GM18505 (cell line): ENCODE results near the gene TTR.

Experiments
- ATAC-seq: cut with Tn5 transposase; IDR thresholded peaks from one replicate; pipeline ENCODE4 v1.9.1; 2021; ENCODE audit not compliant: unreplicated experiment
- POLR2A ChIP-seq: IDR thresholded peaks from 4 replicates; pipeline ENCODE4 v1.6.1; 2011; ENCODE audit warnings: borderline replicate concordance; ENCODE audit not compliant: insufficient read depth, insufficient read length; ENCODE audit errors: extremely low read depth

Gene TTR

DNA sequence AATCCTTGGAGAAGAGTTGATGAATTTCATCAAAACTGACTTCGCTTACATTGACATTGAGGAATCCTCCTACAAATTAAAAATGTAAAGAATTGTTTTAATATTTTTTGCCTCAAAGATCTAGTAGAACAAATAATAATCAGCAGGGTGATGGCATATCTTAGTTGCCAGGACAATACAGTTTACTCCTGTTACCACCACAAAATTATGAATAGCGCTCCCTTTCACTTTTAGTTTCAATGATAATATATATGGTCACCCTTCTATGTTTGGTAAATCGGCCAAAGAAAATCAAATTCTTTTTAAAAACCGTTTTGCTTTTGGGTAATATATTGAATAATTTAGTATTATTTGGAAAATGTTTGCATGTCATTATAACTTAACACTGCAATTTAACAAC, 53.7 kb downstream of the TTR start:
- no peak for ATAC-seq
- TF ChIP-seq POLR2A: no peak

DNA sequence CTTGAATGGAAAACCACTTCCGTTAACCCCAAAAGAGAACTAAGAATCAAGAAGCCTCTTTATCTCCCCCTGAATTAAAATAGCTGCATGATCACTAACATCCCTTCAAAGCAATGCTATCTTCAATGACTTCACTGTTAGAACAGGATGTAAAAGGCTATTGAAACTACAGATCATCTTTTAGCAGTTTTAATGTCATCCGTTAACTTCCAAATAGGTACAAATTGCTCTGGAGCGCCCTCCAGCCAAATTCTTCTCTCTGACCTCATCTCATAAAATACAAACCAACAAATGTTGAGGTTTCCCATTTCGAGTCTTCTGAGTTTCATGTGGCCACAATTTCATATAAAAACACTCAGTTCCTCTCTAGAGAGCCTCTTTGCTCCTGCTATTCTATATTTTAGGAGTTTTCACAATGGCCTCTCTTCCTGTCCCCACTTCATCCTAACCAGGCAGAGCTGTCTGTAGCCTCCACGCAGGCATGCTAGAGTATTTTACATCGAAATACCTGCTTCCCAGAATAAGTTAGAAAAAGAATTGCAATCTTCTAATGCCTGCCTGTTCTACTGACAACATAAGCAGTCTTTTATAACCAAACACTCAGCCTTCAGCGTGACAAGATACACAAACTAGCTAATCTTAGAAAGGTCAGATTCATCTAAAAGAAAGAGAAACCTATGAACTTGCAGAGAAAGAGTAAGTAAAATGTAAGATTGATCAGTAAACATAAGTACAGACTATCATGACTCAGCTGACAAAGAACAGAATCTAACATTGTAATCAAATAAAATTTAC, 54.9 kb downstream of the TTR start:
- no peak for ATAC-seq
- TF ChIP-seq POLR2A: no peak

GRCh38 chr18:31647127-31647753, 55.6 kb downstream of the TTR start:
- no peak for TF ChIP-seq POLR2A
- no peak for ATAC-seq
